Effector memory CD8-positive, alpha-beta T cell (primary cell): ENCODE measurements around the gene PTPRD.
A peak's percentile ranks its signal among the peaks of the same experiment; 100 is the strongest.

ENCODE experiments used
- ATAC-seq: fragments of 150-1000 bp; cut with Tn5 transposase; replicated peaks from 2 replicates; pipeline ENCODE4 v1.10.0; 2021; ENCODE audit warnings: mild to moderate bottlenecking, moderate library complexity
- DNase-seq, 3 experiments: peaks; one replicate each; pipeline ENCODE4 v3.0.0; 2021
- H3K27ac Mint-ChIP-seq, 2 donors: one replicate each; pipeline ENCODE4 v1.8.0; 2022; ENCODE audit warnings: mild to moderate bottlenecking in 2 of 2, mixed read lengths in 2 of 2, moderate library complexity in 2 of 2
- H3K27me3 Mint-ChIP-seq, 2 donors: one replicate each; pipeline ENCODE4 v1.8.0; 2022; ENCODE audit warnings: mixed read lengths in 2 of 2
- H3K36me3 Mint-ChIP-seq: one replicate; pipeline ENCODE4 v1.8.0; 2022; ENCODE audit warnings: mild to moderate bottlenecking, moderate library complexity, mixed read lengths; ENCODE audit not compliant: insufficient read depth
- H3K4me1 Mint-ChIP-seq, 2 donors: one replicate each; pipeline ENCODE4 v1.8.0; 2022; ENCODE audit warnings: low read depth in 2 of 2, mixed read lengths in 2 of 2
- H3K4me3 Mint-ChIP-seq, 2 donors: one replicate each; pipeline ENCODE4 v1.8.0; 2022; ENCODE audit warnings: mild to moderate bottlenecking in 2 of 2, mixed read lengths in 2 of 2, moderate library complexity in 2 of 2
- H3K9me3 Mint-ChIP-seq, 2 donors: one replicate each; pipeline ENCODE4 v1.8.0; 2022; ENCODE audit warnings: mixed read lengths in 2 of 2
- total RNA-seq, 9 experiments: gene quantifications; one replicate each; lab custom pipeline; 2026; lab: John Stamatoyannopoulos, UW

Gene PTPRD
- total RNA-seq = 0 to 1.0 (median 0) reads per million in 9 experiments

DNA sequence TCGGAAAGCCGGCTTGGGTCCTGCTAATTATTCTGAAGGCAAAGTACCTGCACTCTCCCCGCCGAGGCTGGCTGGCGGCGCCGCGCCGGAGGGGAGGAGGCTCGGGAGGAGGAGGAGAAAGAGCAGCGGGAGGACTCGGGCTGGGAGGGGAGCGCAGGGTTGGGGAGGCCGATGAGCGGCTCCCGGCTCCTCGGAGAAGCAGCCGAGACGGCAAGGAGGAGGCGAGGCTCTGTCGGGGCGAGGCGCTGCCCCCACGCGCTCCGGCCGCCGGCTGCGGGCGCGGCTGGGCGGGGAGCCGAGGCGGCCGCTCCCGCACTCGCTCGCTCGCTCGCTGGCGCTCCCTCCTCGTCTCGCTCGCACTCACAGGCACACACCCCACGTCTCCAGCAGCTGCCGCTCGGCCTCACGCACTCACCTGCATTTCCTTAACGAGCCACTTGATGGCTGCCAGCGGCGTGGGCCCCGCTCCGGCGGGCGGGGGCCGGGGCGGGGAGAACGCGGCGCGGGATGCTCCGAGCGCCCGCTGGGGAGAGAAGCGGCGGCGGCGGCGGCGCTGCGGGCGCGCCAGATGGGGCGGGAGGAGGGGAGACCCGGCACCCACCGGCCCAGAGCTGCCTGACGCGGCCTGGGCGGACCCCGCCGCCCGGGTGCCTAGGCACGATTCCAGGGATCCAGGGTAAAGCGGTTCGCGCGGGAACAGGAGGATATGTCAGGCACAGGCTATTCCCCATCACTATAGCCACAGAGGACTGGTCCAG, at the start of gene PTPRD:
Gene PTPRD (minus strand): TSS at position 362 of the 758 bp plus-strand sequence.
- Mint-ChIP-seq H3K27me3 (peaks cover 10 to 31% of the 10 kb centered on the region in 2 donors), H3K9me3 (peaks cover 11 to 18% of the 10 kb centered on the region in 2 donors), H3K27ac (no peak within 1 kb of the TSS), H3K36me3 (no peaks in the 10 kb centered on the region), H3K4me1 (peaks cover 2 to 3% of the 10 kb centered on the region in 2 donors), H3K4me3 (peak within 1 kb of the TSS; percentile 19 to 31)
- no peak for ATAC-seq
- no peak for DNase-seq

GRCh38 chr9:10661994-10662393, 49.2 kb upstream of the PTPRD start:
- Mint-ChIP-seq H3K4me1 (no peaks in the 10 kb centered on the region), H3K27me3 (no peaks in the 10 kb centered on the region), H3K4me3 (no peak overlapping the region), H3K27ac (no peak overlapping the region), H3K9me3 (peaks cover 9% of the 10 kb centered on the region in 2 donors), H3K36me3 (no peaks in the 10 kb centered on the region)
- DNase-seq (no peak), ATAC-seq (no peak)

- Mint-ChIP-seq H3K4me3 (no peak overlapping the region), H3K9me3 (peaks cover 9% of the 10 kb centered on the region in 2 donors), H3K4me1 (no peaks in the 10 kb centered on the region), H3K27ac (no peak overlapping the region), H3K36me3 (no peaks in the 10 kb centered on the region), H3K27me3 (no peaks in the 10 kb centered on the region)
- DNase-seq (no peak), ATAC-seq (no peak)
These were observed 48.6 kb upstream of the PTPRD start for GRCh38 chr9:10661376-10661775.

GRCh38 chr9:10651012-10651411, 38.2 kb upstream of the PTPRD start:
- Mint-ChIP-seq H3K27ac (no peak overlapping the region), H3K4me1 (no peaks in the 10 kb centered on the region), H3K36me3 (no peaks in the 10 kb centered on the region), H3K9me3 (peaks cover 10 to 24% of the 10 kb centered on the region in 2 donors), H3K4me3 (no peak overlapping the region), H3K27me3 (no peaks in the 10 kb centered on the region)
- DNase-seq (no peak), ATAC-seq (no peak)

DNA sequence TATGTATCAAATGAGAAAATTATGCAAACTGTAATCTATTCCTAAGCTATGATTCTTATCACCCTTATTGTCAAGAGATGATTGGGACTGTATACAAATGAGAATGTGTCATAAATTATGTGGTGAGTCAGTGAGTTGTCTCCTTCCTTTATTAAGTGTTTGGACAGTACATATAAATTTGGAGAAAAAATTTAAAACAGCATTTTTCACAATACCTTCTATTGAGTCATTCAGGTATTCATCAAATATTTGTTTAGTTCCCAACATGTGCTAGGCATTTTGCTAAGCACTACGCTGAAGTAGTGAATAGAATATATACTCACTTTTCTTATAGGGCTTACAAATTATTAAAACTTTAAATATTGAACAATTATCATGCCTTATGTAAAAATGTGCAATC, 36.3 kb upstream of the PTPRD start:
- no peak for DNase-seq
- Mint-ChIP-seq H3K4me1 (no peaks in the 10 kb centered on the region), H3K36me3 (no peaks in the 10 kb centered on the region), H3K27ac (no peak overlapping the region), H3K27me3 (no peaks in the 10 kb centered on the region), H3K4me3 (no peak overlapping the region), H3K9me3 (peaks cover 9 to 24% of the 10 kb centered on the region in 2 donors)
- ATAC-seq = no peak

DNA sequence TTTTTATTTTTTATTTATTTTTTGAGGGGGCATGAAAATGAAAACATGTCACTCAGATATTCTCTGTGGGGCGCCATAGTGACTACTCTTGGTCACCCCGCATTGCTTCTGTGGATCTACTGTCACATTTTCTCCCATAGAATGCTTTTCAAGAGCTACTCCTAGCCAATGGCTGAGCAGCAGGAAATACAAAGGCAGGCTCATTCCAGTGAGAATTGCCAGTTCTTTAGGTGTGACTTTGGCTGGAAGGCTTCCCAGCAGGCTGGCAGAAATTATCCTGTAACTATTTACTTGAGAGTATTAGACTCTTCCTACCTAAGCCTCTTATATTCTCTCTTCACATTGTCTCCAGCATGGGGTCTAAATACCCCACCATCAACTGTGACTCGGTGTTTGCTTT, 21.0 kb upstream of the PTPRD start:
- ATAC-seq (no peak), DNase-seq (no peak)
- no peaks in the 10 kb centered on the region for H3K36me3 Mint-ChIP-seq
- H3K4me3 Mint-ChIP-seq = no peak overlapping the region
- H3K4me1 Mint-ChIP-seq = no peaks in the 10 kb centered on the region
- H3K9me3 Mint-ChIP-seq = peaks cover 5 to 6% of the 10 kb centered on the region in 2 donors
- no peaks in the 10 kb centered on the region for H3K27me3 Mint-ChIP-seq
- H3K27ac Mint-ChIP-seq = no peak overlapping the region

DNA sequence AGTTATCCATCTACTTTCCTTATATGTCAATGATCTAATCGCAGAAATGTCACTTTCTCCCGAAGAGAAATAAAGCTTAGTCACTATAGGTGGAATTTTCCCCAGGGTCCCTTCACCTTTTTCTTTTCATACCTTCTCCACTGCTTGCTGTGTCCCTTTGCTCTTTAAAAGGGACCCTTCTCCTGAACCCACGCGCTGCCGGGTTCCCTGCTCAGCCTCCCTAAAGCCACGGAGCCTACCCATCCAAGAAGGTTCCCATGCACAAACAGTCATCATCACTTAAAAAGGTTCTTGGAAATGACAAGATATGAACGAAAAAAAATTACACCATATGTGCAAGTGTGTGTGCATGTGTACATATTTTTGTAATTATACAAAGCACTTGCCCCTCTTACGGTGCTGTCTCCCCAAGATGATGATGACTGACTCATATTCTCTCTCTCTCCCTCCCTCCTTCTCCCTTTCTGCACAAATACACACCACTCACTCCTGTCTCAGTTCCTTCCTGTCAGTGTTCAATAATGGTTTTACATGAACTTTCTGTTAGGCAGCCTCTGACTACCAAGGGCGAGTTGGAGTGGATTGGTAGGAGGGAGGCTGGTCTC, 1.5 kb upstream of the PTPRD start:
- no peak overlapping the region for H3K27ac Mint-ChIP-seq

GRCh38 chr9:10613419-10613818, 617 bp upstream of the PTPRD start:
- no peak for ATAC-seq
- Mint-ChIP-seq H3K36me3 (no peaks in the 10 kb centered on the region), H3K4me1 (peaks cover 2 to 3% of the 10 kb centered on the region in 2 donors), H3K9me3 (peaks cover 12 to 17% of the 10 kb centered on the region in 2 donors), H3K27ac (no peak overlapping the region), H3K4me3 (no peak overlapping the region), H3K27me3 (peaks cover 10 to 31% of the 10 kb centered on the region in 2 donors)
- no peak for DNase-seq

More for the DNA sequence above, 1.5 kb upstream of the PTPRD start:
- DNase-seq (no peak), ATAC-seq (no peak)
- Mint-ChIP-seq H3K9me3 (peaks cover 12 to 17% of the 10 kb centered on the region in 2 donors), H3K27me3 (peaks cover 10 to 31% of the 10 kb centered on the region in 2 donors), H3K36me3 (no peaks in the 10 kb centered on the region), H3K4me3 (no peak overlapping the region), H3K4me1 (peaks cover 2 to 3% of the 10 kb centered on the region in 2 donors)

DNA sequence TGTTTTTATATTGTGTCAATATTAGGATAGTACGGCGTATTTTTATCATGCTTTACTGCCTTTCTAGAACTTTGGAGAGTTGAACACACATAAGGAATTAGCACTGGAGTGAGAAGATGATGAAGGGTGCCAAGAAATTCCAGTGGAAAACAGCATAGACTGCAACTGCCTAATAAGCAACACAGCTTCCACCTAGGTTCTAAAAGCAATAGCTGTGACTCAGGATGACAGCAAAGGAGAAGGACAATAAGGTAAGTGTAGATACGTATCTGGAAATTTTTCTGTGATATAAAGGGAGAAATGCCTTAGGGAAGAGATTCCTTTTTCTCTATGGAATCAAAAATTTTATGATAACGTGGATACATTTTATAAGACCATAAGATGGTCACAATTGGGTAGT, 7.4 kb downstream of the PTPRD start:
- no peak for ATAC-seq
- Mint-ChIP-seq H3K27me3 (no peaks in the 10 kb centered on the region), H3K27ac (no peak overlapping the region)

DNA sequence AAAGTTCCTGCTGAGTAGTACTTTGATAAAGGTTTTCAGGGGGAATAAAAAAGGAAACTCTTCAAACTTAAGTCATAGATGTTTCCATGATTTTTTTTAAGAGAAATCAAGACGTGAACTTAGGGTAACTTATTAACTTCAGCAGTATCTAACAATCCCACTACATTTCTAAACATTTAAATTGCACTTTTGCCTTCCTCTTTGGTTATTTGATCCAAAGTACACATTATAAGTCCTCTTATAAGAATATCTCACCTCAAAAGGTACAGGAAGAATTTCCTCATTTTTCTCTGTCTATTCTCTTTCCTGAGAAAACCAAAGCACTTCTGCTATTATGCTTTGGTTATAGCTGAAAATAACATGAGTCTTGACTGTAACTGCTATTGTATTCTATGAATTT, 7.9 kb downstream of the PTPRD start:
- no peaks in the 10 kb centered on the region for H3K36me3 Mint-ChIP-seq
- H3K27me3 Mint-ChIP-seq = no peaks in the 10 kb centered on the region
- H3K4me3 Mint-ChIP-seq = no peak overlapping the region
- no peaks in the 10 kb centered on the region for H3K4me1 Mint-ChIP-seq
- no peak overlapping the region for H3K27ac Mint-ChIP-seq
- H3K9me3 Mint-ChIP-seq = peaks cover 0 to 6% of the 10 kb centered on the region in 2 donors
- no peak for ATAC-seq
- no peak for DNase-seq

More for the DNA sequence above, 7.4 kb downstream of the PTPRD start:
- Mint-ChIP-seq H3K9me3 (peaks cover 0 to 3% of the 10 kb centered on the region in 2 donors), H3K36me3 (no peaks in the 10 kb centered on the region), H3K4me1 (no peaks in the 10 kb centered on the region), H3K4me3 (no peak overlapping the region)
- no peak for DNase-seq

GRCh38 chr9:10597801-10598200, 15.0 kb downstream of the PTPRD start:
- H3K9me3 Mint-ChIP-seq = peaks cover 0 to 4% of the 10 kb centered on the region in 2 donors
- H3K4me3 Mint-ChIP-seq = no peak overlapping the region
- no peak overlapping the region for H3K27ac Mint-ChIP-seq
- H3K27me3 Mint-ChIP-seq = no peaks in the 10 kb centered on the region
- DNase-seq (no peak), ATAC-seq (no peak)
- H3K36me3 Mint-ChIP-seq = no peaks in the 10 kb centered on the region
- H3K4me1 Mint-ChIP-seq = no peaks in the 10 kb centered on the region

DNA sequence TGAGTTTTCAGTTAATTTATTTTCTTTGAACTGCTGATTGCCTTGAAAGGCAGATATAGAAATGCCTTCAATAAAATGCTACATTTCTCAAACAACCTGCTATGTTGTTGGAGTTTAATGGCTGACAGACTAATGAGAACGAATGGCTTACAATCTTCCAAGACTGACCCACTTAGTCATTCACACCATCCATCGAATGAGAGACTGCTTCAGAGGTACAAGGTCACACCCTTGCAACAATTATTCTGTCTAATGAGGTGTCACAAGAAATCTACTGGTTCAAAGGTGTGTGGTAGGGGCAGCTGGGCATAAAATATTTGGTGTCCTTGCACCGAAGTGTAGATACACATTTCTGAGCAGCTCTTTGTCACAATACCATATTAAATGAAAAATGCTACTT, 18.3 kb downstream of the PTPRD start:
- Mint-ChIP-seq H3K27me3 (no peaks in the 10 kb centered on the region), H3K36me3 (no peaks in the 10 kb centered on the region), H3K4me1 (no peaks in the 10 kb centered on the region), H3K27ac (no peak overlapping the region), H3K9me3 (peaks cover 8 to 9% of the 10 kb centered on the region in 2 donors), H3K4me3 (no peak overlapping the region)
- DNase-seq = no peak
- ATAC-seq = no peak

- no peak overlapping the region for H3K4me3 Mint-ChIP-seq
- no peaks in the 10 kb centered on the region for H3K4me1 Mint-ChIP-seq
- H3K9me3 Mint-ChIP-seq = peaks cover 12 to 29% of the 10 kb centered on the region in 2 donors
- DNase-seq (no peak), ATAC-seq (no peak)
- H3K36me3 Mint-ChIP-seq = no peaks in the 10 kb centered on the region
- H3K27ac Mint-ChIP-seq = no peak overlapping the region
- no peaks in the 10 kb centered on the region for H3K27me3 Mint-ChIP-seq
These were observed 26.4 kb downstream of the PTPRD start for GRCh38 chr9:10586407-10586806.

DNA sequence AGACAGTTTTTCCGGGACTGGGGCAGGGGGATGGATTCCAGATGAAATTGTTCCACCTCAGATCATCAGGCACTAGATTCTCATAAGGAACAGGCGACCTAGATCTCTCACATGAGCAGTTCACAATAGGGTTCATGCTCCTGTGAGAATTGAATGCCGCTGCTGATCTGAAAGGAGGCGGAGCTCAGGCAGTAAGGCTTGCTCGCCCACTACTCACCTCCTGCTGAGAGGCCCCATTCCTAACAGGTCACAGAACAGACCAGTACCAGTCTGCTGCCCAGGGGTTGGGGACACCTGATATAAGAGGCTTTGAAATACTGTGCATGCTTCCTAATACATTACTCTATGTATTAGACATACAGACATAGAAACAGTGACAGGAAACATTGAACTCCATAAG, 41.1 kb downstream of the PTPRD start:
- ATAC-seq (no peak), DNase-seq (no peak)
- no peak overlapping the region for H3K27ac Mint-ChIP-seq
- no peaks in the 10 kb centered on the region for H3K4me1 Mint-ChIP-seq
- H3K9me3 Mint-ChIP-seq = peaks cover 7 to 10% of the 10 kb centered on the region in 2 donors
- H3K27me3 Mint-ChIP-seq = no peaks in the 10 kb centered on the region
- H3K4me3 Mint-ChIP-seq = no peak overlapping the region
- no peaks in the 10 kb centered on the region for H3K36me3 Mint-ChIP-seq
